Measurements from ENCODE around the gene CHRDL1. TPM values are rescaled to one million over a fixed set of nuclear protein-coding genes. Genes with fewer than 3 reads are reported as not detected.

The CHRDL1 gene
- total RNA-seq, 4 donors from 2014 or later = 4.7 to 23.4 (median 9.8) TPM

GRCh38 chrX:110713666-110714065, 82.0 kb downstream of the CHRDL1 start:
- H3K4me1 ChIP-seq = no peaks in the 10 kb centered on the region
- H3K4me3 ChIP-seq = no peak overlapping the region
- WGBS = 68% methylated on average over 2 of the region's 2 CpGs
- TF ChIP-seq POLR2A (IDR thresholded peaks at IDR 0.05) = no peak
- TF ChIP-seq EP300 (IDR thresholded peaks at IDR 0.05) = peak; percentile 40
- DNase-seq (ENCODE audit: low spot score in 2 of 2) = no peak
- H3K36me3 ChIP-seq = no peaks in the 10 kb centered on the region
- H3K9me3 ChIP-seq = no peaks in the 10 kb centered on the region
- H3K27me3 ChIP-seq = no peaks in the 10 kb centered on the region
- no peak overlapping the region for H3K27ac ChIP-seq

GRCh38 chrX:110706446-110706845, 89.2 kb downstream of the CHRDL1 start:
- DNase-seq (ENCODE audit: low spot score in 2 of 2) = no peak
- Histone ChIP-seq H3K9me3 (no peaks in the 10 kb centered on the region), H3K4me1 (no peaks in the 10 kb centered on the region), H3K27ac (no peak overlapping the region), H3K27me3 (no peaks in the 10 kb centered on the region), H3K36me3 (no peaks in the 10 kb centered on the region), H3K4me3 (no peak overlapping the region)
- TF ChIP-seq POLR2A (IDR thresholded peaks at IDR 0.05) = no peak
- TF ChIP-seq POLR2AphosphoS5 (IDR thresholded peaks at IDR 0.05) = no peak
- no peak for TF ChIP-seq CTCF (IDR thresholded peaks at IDR 0.05)
- WGBS = 47% methylated on average over 2 of the region's 2 CpGs

GRCh38 chrX:110703641-110704040, 92.0 kb downstream of the CHRDL1 start:
- TF ChIP-seq POLR2AphosphoS5 (IDR thresholded peaks at IDR 0.05) = no peak
- no peak for TF ChIP-seq CTCF (IDR thresholded peaks at IDR 0.05)
- no peak for TF ChIP-seq EP300 (IDR thresholded peaks at IDR 0.05)
- TF ChIP-seq POLR2A (IDR thresholded peaks at IDR 0.05) = no peak
- no peaks in the 10 kb centered on the region for H3K9me3 ChIP-seq
- DNase-seq (ENCODE audit: low spot score in 2 of 2) = no peak
- no peaks in the 10 kb centered on the region for H3K27me3 ChIP-seq
- WGBS = 66% methylated on average over 4 of the region's 4 CpGs
- no peaks in the 10 kb centered on the region for H3K4me1 ChIP-seq
- no peak overlapping the region for H3K4me3 ChIP-seq
- no peaks in the 10 kb centered on the region for H3K36me3 ChIP-seq
- H3K27ac ChIP-seq = no peak overlapping the region

GRCh38 chrX:110699109-110699508, 96.5 kb downstream of the CHRDL1 start:
- H3K4me3 ChIP-seq = no peak overlapping the region
- TF ChIP-seq CTCF (IDR thresholded peaks at IDR 0.05) = no peak
- TF ChIP-seq POLR2A (IDR thresholded peaks at IDR 0.05) = no peak
- no peak for TF ChIP-seq POLR2AphosphoS5 (IDR thresholded peaks at IDR 0.05)
- TF ChIP-seq EP300 (IDR thresholded peaks at IDR 0.05) = no peak
- no peaks in the 10 kb centered on the region for H3K4me1 ChIP-seq
- no peaks in the 10 kb centered on the region for H3K27me3 ChIP-seq
- no peak overlapping the region for H3K27ac ChIP-seq
- H3K36me3 ChIP-seq = no peaks in the 10 kb centered on the region
- DNase-seq (ENCODE audit: low spot score in 2 of 2) = no peak
- no peaks in the 10 kb centered on the region for H3K9me3 ChIP-seq

- TF ChIP-seq EP300 (IDR thresholded peaks at IDR 0.05) = no peak
- TF ChIP-seq POLR2A (IDR thresholded peaks at IDR 0.05) = no peak
- TF ChIP-seq CTCF (IDR thresholded peaks at IDR 0.05) = no peak
- no peak for TF ChIP-seq POLR2AphosphoS5 (IDR thresholded peaks at IDR 0.05)
- Histone ChIP-seq H3K4me1 (no peaks in the 10 kb centered on the region), H3K9me3 (no peaks in the 10 kb centered on the region), H3K27ac (no peak overlapping the region), H3K36me3 (no peaks in the 10 kb centered on the region), H3K27me3 (no peaks in the 10 kb centered on the region), H3K4me3 (no peak overlapping the region)
- no peak for DNase-seq (ENCODE audit: low spot score in 2 of 2)
Observed at GRCh38 chrX:110698696-110699095, 96.9 kb downstream of the CHRDL1 start.

- no peaks in the 10 kb centered on the region for H3K9me3 ChIP-seq
Observed at GRCh38 chrX:110692866-110693265, 102.8 kb downstream of the CHRDL1 start.

More at GRCh38 chrX:110692866-110693265, 102.8 kb downstream of the CHRDL1 start:
- WGBS = 16% methylated on average over 4 of the region's 4 CpGs
- no peaks in the 10 kb centered on the region for H3K27me3 ChIP-seq
- TF ChIP-seq CTCF (IDR thresholded peaks at IDR 0.05) (no peak), EP300 (IDR thresholded peaks at IDR 0.05) (no peak), POLR2AphosphoS5 (IDR thresholded peaks at IDR 0.05) (no peak), POLR2A (IDR thresholded peaks at IDR 0.05) (no peak)
- no peak for DNase-seq (ENCODE audit: low spot score in 2 of 2)
- H3K4me3 ChIP-seq = no peak overlapping the region
- no peaks in the 10 kb centered on the region for H3K4me1 ChIP-seq
- H3K36me3 ChIP-seq = no peaks in the 10 kb centered on the region
- H3K27ac ChIP-seq = no peak overlapping the region
